HG02588 (cell line): ENCODE results near the gene EHBP1L1.
A peak's percentile ranks its signal among the peaks of the same experiment; 100 is the strongest.

Source experiments
- ATAC-seq: cut with Tn5 transposase; IDR thresholded peaks from one replicate; pipeline ENCODE4 v1.9.1; 2021; ENCODE audit warnings: mild to moderate bottlenecking, moderate library complexity; ENCODE audit not compliant: unreplicated experiment

Gene EHBP1L1

DNA sequence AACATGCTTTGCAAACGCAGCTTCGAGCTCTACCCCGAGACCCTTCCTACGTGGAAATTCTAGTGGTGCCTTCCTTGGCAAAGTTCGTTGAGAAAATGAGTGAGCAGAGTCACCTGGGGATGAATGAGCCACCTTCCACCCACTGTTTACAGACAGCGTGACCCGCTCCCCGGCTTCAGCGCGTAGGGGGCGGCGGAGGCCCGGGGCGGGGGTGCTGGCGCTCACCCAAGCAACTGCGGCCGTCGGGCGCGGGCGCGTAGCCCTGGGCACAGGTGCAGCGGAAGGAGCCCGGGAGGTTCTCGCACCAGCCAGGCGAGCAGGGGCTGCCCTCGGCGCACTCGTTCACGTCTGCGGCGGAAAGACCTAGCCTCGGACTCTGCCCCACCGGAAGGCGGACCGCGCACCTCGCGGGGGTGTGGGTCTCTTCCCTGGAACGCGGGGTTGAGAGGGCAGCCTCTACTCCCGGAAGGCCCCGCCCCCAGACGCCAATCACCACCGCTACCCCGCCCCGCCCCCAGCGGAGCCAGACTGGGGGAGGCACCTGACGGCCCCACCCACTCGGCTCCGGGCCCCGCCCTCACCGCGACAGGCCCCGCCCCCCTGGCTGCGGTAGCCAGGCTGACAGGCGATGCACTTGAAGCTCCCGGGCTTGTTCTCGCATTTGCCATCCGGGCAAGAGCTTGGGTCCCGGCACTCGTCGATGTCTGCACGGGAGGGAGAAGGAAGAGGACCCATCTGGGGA lies 29.5 kb upstream of the EHBP1L1 start:
- peak; percentile 67 for ATAC-seq

DNA sequence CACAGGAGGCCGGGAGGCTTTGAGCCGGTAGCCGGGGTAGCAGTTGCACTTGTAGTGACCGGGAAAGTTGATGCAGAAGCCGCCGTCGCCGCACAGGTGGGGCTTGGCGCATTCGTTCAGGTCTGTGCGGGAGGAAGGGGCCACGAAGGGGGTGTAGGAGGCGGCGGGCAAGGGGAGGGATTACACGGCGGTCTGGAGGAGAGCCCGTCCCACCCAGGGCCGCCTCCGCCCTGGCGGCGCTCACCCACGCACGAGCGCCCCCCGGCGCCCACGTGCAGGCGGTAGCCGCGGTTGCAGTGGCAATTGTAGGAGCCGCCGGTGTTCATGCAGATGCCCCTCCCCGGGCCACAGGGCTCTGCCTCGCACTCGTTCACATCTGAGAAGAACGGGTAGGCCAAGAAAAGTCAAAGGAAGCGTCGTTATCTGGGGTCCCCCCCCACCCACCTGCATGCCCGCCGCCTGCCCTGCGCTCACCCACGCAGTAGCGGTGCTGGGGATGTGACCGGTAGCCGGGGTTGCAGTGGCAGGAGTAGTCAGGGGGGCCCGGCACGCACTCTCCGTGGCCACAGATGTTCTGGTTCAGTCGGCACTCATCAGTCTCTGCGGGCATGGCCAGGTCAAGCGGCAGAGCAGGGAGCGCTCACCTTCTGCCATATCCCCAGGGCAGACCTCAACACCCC lies 28.3 kb upstream of the EHBP1L1 start:
- ATAC-seq = no peak

- ATAC-seq = no peak
These were observed 27.5 kb upstream of the EHBP1L1 start for GRCh38 chr11:65548395-65548794.

DNA sequence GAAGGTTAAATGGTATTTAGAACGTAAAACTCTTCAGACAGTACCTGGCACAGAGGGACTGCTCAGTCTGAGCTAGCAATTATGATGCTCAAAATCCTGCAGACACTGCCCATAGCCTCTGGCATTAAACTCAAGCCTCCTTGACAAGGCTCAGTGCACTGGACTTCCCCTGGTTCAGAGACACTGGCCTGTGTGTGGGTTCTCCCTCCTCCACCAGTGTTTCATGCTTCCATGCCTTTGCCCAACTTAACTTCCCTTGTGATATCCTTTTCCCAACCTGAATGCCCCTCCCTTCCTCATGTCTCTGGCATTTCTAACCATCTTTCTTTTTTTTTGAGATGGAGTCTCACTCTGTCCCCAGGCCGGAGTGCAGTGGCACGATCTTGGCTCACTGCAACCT lies 26.8 kb upstream of the EHBP1L1 start:
- ATAC-seq = no peak

- ATAC-seq = peak; percentile 55
These were observed 24.1 kb upstream of the EHBP1L1 start for GRCh38 chr11:65551572-65552387.

DNA sequence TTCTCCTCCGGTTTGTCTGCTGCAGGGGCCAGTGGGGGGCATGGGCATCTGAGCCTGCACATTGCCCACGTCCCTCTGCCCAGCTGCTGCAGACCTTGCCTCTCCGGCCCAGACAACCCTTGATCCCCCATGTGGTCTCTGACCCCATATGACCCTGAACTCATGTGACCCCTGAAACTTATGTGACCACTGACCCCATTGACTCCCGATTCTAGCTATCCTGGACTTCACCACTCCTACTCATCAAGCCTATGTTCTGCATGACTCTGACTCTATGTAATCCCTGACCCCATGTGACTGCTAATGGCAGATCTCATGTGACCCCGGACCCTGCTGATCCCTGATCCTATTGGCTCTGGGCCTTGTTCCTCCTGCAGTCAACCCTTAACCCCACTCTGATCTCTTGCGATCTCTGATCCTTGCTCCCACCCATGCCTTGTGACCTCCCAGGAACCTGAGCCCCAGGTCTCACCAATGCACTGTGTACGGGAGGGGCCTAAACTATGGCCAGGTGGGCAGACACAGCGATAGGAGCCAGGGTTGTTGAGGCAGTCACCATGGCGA lies 23.4 kb upstream of the EHBP1L1 start:
- ATAC-seq = no peak

DNA sequence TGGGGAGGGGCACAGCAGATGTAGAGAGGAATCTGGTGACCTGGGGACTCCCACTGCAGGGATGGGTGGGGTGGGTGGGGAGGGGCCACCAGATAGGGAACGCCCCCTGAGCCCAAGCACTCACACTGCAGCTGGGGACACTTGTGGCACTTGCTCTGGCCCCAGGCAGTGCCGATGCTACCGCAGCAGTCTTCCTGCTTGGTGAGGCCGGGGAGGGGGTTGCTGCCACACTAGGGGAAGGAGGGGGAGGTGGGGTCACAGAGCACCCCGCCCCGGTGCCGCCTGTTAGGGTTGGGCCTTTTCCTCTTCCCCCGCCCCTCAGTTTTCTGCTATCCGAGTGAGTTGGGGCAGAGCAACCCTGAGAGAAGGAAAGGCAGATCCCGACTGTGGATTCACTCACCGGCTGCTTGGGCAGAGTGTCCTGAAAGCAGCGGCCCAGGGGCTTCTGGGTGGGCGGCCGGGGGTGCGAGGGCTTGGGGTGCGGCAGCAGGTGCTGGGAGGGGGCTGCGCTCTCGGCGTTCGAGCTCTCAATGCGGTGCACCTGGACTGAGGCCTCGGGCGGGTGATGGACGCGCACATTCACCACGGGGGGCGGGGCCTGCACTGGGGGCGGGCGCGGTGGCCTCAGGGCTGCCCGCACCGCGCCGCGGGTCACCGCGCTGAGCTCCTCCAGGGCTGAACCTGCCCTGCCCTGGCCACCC lies 22.4 kb upstream of the EHBP1L1 start:
- ATAC-seq = no peak

DNA sequence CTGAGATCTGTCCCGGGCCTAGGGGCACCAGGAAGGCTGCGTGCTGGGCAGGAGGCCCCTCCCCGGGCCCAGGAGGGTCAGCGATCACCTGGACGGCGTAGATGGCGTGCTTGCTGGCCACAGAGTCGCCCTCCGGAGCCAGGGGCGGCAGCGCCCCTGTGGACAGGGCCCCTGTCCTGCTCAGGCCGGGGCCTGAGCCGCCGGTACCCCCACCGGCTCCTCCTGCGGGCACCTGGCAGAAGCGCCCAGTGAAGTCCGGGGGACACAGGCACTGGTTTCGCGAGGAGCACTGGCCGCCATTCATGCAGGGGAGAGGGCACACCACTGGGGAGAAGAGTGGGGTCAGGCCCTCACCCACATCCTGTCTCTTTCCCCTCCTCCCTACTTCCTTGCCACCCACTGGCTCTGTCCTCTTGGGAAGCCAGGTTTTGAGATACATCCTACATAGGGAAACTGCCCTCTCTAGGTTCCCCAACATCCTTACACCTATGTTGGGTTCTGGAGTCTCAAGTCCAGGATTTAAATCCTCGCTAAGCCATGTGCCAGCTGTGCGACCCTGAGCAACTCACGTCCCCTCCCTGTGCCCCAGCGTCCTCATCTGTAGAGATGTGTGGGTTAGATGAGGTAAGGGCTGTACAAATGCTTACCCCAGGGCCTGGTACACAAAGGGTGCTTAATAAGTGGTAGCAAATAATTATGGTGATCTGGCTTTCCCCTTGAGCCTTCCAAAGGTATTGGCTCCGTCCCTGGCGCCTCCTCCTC lies 21.6 kb upstream of the EHBP1L1 start:
- no peak for ATAC-seq

DNA sequence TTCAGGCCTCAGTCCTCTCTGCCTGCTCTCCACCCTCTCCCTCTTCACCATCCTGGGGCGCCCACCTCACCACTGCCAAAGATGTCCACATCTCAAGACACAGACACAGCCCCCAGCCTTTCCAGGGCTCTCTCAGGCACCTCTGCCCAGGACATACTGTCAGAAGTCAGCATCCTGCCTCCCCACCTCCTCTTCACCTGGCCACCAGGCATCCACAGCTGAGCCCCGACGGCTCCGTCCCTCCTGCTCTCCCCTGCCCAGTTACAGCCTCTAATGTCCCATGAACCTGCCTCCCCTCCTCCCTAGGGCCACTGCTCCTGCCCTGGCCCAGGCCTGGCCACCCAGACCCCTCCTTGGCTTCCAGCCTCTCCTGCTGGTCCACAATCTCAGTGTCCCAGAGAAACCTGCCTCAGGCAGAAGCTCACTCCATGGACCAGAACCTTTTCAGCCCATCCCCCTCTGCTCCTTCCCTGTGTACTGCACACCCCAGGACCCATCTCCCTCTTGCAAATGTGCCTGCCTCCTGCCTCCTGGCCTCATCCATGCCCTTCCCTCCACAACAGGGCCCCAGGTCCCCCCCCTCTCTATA lies 20.9 kb upstream of the EHBP1L1 start:
- no peak for ATAC-seq

- no peak for ATAC-seq
These were observed 20.1 kb upstream of the EHBP1L1 start for GRCh38 chr11:65555693-65556231.

GRCh38 chr11:65556470-65557279 lies 19.2 kb upstream of the EHBP1L1 start:
- no peak for ATAC-seq

- no peak for ATAC-seq
These were observed 18.4 kb upstream of the EHBP1L1 start for GRCh38 chr11:65557280-65558001.

GRCh38 chr11:65558002-65558929 lies 17.6 kb upstream of the EHBP1L1 start, which contains the start of gene LTBP3:
Gene LTBP3 (minus strand): TSS chr11:65558359. CDS start chr11:65557959, 400 bp downstream.
- no peak for ATAC-seq

- no peak for ATAC-seq
These were observed 16.8 kb upstream of the EHBP1L1 start for GRCh38 chr11:65558930-65559509.

DNA sequence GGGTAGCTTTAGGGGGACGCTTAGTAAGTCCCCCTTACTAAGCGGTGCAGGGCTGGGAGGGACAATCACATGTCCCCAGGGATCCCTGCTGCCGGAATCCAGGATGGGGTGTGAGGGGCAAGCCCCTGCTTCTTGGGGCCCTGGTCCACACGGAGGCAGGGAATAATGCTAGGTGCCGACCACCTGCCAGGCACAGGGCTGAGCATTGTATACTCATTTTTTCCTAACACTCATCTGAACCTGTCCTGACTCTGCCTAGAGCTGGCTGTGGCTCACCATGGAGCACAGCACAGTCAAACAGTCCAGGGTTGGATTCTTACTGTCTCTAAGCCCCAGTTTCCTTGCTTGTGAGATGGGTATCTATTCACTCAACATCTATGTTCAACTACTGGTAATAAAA lies 16.3 kb upstream of the EHBP1L1 start:
- no peak for ATAC-seq

- no peak for ATAC-seq
These were observed 15.8 kb upstream of the EHBP1L1 start for GRCh38 chr11:65559951-65560537.
